B cell (primary cell): ENCODE results near the gene MYBPC3. TPM values are rescaled to one million over a fixed set of nuclear protein-coding genes. Genes with fewer than 3 reads are reported as not detected.

Experiments used
- ATAC-seq: fragments of 200-7000 bp; cut with Tn5 transposase; one replicate; pipeline ENCODE4 v1.10.0; 2021; ENCODE audit warnings: low read depth, mild to moderate bottlenecking, moderate number of reproducible peaks, moderate library complexity
- CTCF ChIA-PET: fragments of 350-600 bp; sonication (Branson Sonifier 250); formaldehyde crosslinking; loops from one replicate; lab custom pipeline; 2021; ENCODE audit warnings: antibody characterized with exemption, inconsistent platforms; lab: Charles Lee
- POLR2A ChIA-PET: fragments of 350-600 bp; sonication (Branson Sonifier 250); formaldehyde crosslinking; loops from one replicate; lab custom pipeline; 2021; ENCODE audit warnings: antibody characterized with exemption; lab: Charles Lee
- DNase-seq: peaks from one replicate; pipeline ENCODE4 v3.0.0; 2013
- H2AFZ ChIP-seq: 2 replicates; pipeline ENCODE4 v1.6.1; 2012; ENCODE audit warnings: mild to moderate bottlenecking, low read depth, low read length; ENCODE audit not compliant: insufficient read depth, poor library complexity, severe bottlenecking
- H3K27ac ChIP-seq, 2 donors: 1 replicate in 1 of 2; 2 replicates in 1 of 2; pipeline ENCODE4 v1.5.1; 2012 to 2013; ENCODE audit warnings: low read length in 2 of 2, mild to moderate bottlenecking in 2 of 2, moderate library complexity in 1 of 2
- H3K27me3 ChIP-seq, 4 experiments: fragments of 200-600 bp in 1 of 4; sonication (generic) in 1 of 4; replicated peaks in 1 of 4; 1 replicate in 2 of 4; 2 replicates in 2 of 4; pipeline versions ENCODE4 v1.6.1 to v1.7.0; 2013 to 2016; ENCODE audit warnings: low read length in 3 of 4, mild to moderate bottlenecking in 2 of 4, mixed read lengths in 1 of 4, moderate library complexity in 1 of 4; ENCODE audit not compliant: insufficient read depth in 4 of 4, control insufficient read depth in 3 of 4; ENCODE audit errors: control extremely low read depth in 1 of 4
- H3K36me3 ChIP-seq, 2 experiments: replicated peaks in 1 of 2; 1 replicate in 1 of 2; 2 replicates in 1 of 2; pipeline versions ENCODE4 v1.6.1 to v1.7.1; 2013; ENCODE audit warnings: low read length in 1 of 2; ENCODE audit not compliant: insufficient read depth in 2 of 2, control insufficient read depth in 1 of 2; ENCODE audit errors: control extremely low read depth in 1 of 2, extremely low read depth in 1 of 2
- H3K4me1 ChIP-seq, 2 donors: fragments of 200-600 bp in 1 of 2; sonication (generic) in 1 of 2; 1 replicate in 1 of 2; 2 replicates in 1 of 2; pipeline versions ENCODE4 v1.5.1 to v1.6.1; 2013 to 2017; ENCODE audit warnings: low read length in 2 of 2; ENCODE audit not compliant: control insufficient read depth in 2 of 2, insufficient read depth in 2 of 2
- H3K4me2 ChIP-seq: replicated peaks from 2 replicates; pipeline ENCODE3; 2012; ENCODE audit warnings: mild to moderate bottlenecking, low read depth, low read length; ENCODE audit not compliant: poor library complexity, severe bottlenecking
- H3K4me3 ChIP-seq, 5 experiments: fragments of 200-600 bp in 1 of 5; sonication (generic) in 1 of 5; 1 replicate in 3 of 5; 2 replicates in 2 of 5; pipeline versions ENCODE4 v1.5.1 to v1.7.0; 2011 to 2016; ENCODE audit warnings: low read length in 4 of 5, mild to moderate bottlenecking in 4 of 5, low read depth in 2 of 5, control low read depth in 1 of 5, moderate library complexity in 1 of 5; ENCODE audit not compliant: insufficient read depth in 1 of 5; ENCODE audit errors: control extremely low read depth in 1 of 5, extremely low read depth in 1 of 5
- H3K79me2 ChIP-seq: fragments of 200-600 bp; sonication (generic); one replicate; pipeline ENCODE4 v1.6.0; 2016; ENCODE audit warnings: low read length; ENCODE audit not compliant: control insufficient read depth, insufficient read depth
- H3K9ac ChIP-seq: fragments of 200-600 bp; sonication (generic); 2 replicates; pipeline ENCODE4 v1.6.1; 2017; ENCODE audit warnings: mild to moderate bottlenecking, low read length, moderate library complexity
- H3K9me3 ChIP-seq, 3 donors: one replicate each; pipeline versions ENCODE4 v1.6.1 to v1.7.1; 2013; ENCODE audit warnings: low read length in 2 of 3; ENCODE audit not compliant: control insufficient read depth in 2 of 3, insufficient read depth in 1 of 3; ENCODE audit errors: control extremely low read depth in 1 of 3
- H4K20me1 ChIP-seq: 2 replicates; pipeline ENCODE4 v1.6.0; 2012; ENCODE audit warnings: mild to moderate bottlenecking, low read length; ENCODE audit not compliant: insufficient read depth, control insufficient read depth, poor library complexity, severe bottlenecking
- H3K27ac Mint-ChIP-seq: one replicate; pipeline ENCODE4 v1.8.0; 2021; ENCODE audit warnings: mixed read lengths
- H3K27me3 Mint-ChIP-seq: one replicate; pipeline ENCODE4 v1.8.0; 2021; ENCODE audit warnings: mixed read lengths
- H3K4me1 Mint-ChIP-seq: one replicate; pipeline ENCODE4 v1.8.0; 2021; ENCODE audit warnings: mixed read lengths
- H3K4me3 Mint-ChIP-seq: one replicate; pipeline ENCODE4 v1.8.0; 2021; ENCODE audit warnings: mixed read lengths
- H3K9me3 Mint-ChIP-seq: one replicate; pipeline ENCODE4 v1.8.0; 2022; ENCODE audit warnings: mixed read lengths; ENCODE audit not compliant: insufficient read depth
- CTCF ChIP-seq: fragments of 200-600 bp; IDR thresholded peaks from one replicate; pipeline ENCODE4 v1.8.0; 2022; ENCODE audit warnings: antibody characterized with exemption, mild to moderate bottlenecking
- EZH2 ChIP-seq: IDR thresholded peaks from 2 replicates; pipeline ENCODE4 v1.6.1; 2012; ENCODE audit warnings: borderline replicate concordance, low read depth, mild to moderate bottlenecking, moderate library complexity, low read length; ENCODE audit not compliant: insufficient read depth, poor library complexity, severe bottlenecking
- WGBS: methylation state at CpG from one replicate; pipeline ENCODE4 v1.1.5; 2013; ENCODE audit warnings: missing lambda C conversion rate; ENCODE audit not compliant: insufficient coverage; 5-methylcytosine and 5-hydroxymethylcytosine counted together
- intact Hi-C: fragments of 100-400 bp; cut with micrococcal nuclease; formaldehyde crosslinking; loops from one replicate; pipeline ENCODE4 v1.10.0; 2022
- polyA plus RNA-seq: library from polyadenylated mRNA; depleted of rRNA; stranded (reverse); fragments of >200 nt; gene quantifications from 2 replicates; pipeline ENCODE4 v1.2.3, GENCODE V29; 2012
- total RNA-seq, 2 donors: library from RNA; stranded (reverse); fragments of 120-200 nt in 1 of 2; gene quantifications; 1 replicate in 1 of 2; 2 replicates in 1 of 2; pipeline versions ENCODE4 v1.2.3 to v1.2.4, GENCODE V29; 2013 to 2022

Gene MYBPC3
- total and polyA plus RNA-seq, 2 donors (not counting 1 experiment from before 2014, with no cell fraction given) = 0.67 to 1.4 TPM

- Histone ChIP-seq H4K20me1 (no peaks in the 10 kb centered on the region), H3K9ac (no peak overlapping the region), H3K36me3 (peaks cover 5 to 62% of the 10 kb centered on the region in 2 experiments), H3K4me2 (no peak overlapping the region), H3K4me3 (no peak overlapping the region), H2AFZ (no peak overlapping the region), H3K27ac (no peak overlapping the region), H3K4me1 (peaks cover 0 to 16% of the 10 kb centered on the region in 2 donors), H3K79me2 (no peaks in the 10 kb centered on the region), H3K9me3 (no peaks in the 10 kb centered on the region), H3K27me3 (no peaks in the 10 kb centered on the region)
- 94% methylated on average over 12 of the region's 12 CpGs for WGBS
- Mint-ChIP-seq H3K27ac (no peak overlapping the region), H3K9me3 (no peaks in the 10 kb centered on the region), H3K4me3 (no peak overlapping the region), H3K4me1 (peaks cover 14% of the 10 kb centered on the region), H3K27me3 (no peaks in the 10 kb centered on the region)
- DNase-seq (no peak), ATAC-seq (no peak)
- ChIA-PET POLR2A (no interaction called here), CTCF (interaction anchor here (1.1 kb wide), 1 partner anchor 88 kb away, joined by 3 read pairs; no protein-coding TSS in a partner anchor)
- intact Hi-C loops = loop anchor here (10.0 kb wide), 1 partner anchor 50 kb away; the partner anchor contains the start of gene SPI1
- TF ChIP-seq CTCF = no peak
- no peak for TF ChIP-seq EZH2
These were observed 28.0 kb downstream of the MYBPC3 start for GRCh38 chr11:47324520-47324919.

GRCh38 chr11:47318166-47318565 is 34.3 kb downstream of the MYBPC3 start:
- H3K79me2 ChIP-seq = peaks cover 5% of the 10 kb centered on the region
- no peaks in the 10 kb centered on the region for H3K27me3 ChIP-seq
- H3K4me1 Mint-ChIP-seq = peaks cover 12% of the 10 kb centered on the region
- H3K4me3 ChIP-seq = no peak overlapping the region
- POLR2A ChIA-PET = no interaction called here
- ATAC-seq (no peak), DNase-seq (no peak)
- H3K27ac Mint-ChIP-seq = peak overlapping the region; percentile 26
- 50% methylated on average over 1 of the region's 2 CpGs for WGBS
- H4K20me1 ChIP-seq = no peaks in the 10 kb centered on the region
- H3K27me3 Mint-ChIP-seq = no peaks in the 10 kb centered on the region
- H3K4me3 Mint-ChIP-seq = no peak overlapping the region
- H3K4me1 ChIP-seq = peaks cover 5 to 14% of the 10 kb centered on the region in 2 donors
- CTCF ChIA-PET = no interaction called here
- no peak overlapping the region for H3K4me2 ChIP-seq
- H3K36me3 ChIP-seq = peaks cover 4 to 59% of the 10 kb centered on the region in 2 experiments
- peak overlapping the region in 1 of 2 donors; percentile 27 for H3K27ac ChIP-seq
- intact Hi-C loops = no loop called here
- TF ChIP-seq CTCF = no peak
- no peak for TF ChIP-seq EZH2
- no peaks in the 10 kb centered on the region for H3K9me3 Mint-ChIP-seq
- no peaks in the 10 kb centered on the region for H3K9me3 ChIP-seq
- no peak overlapping the region for H3K9ac ChIP-seq
- no peak overlapping the region for H2AFZ ChIP-seq
